ENCODE results near the gene SFXN5. TPM values are rescaled to one million over a fixed set of nuclear protein-coding genes. Genes with fewer than 3 reads are reported as not detected.

The SFXN5 gene
- total RNA-seq, 6 experiments from 2014 or later = 10.2 to 17.0 (median 14.7) TPM

DNA sequence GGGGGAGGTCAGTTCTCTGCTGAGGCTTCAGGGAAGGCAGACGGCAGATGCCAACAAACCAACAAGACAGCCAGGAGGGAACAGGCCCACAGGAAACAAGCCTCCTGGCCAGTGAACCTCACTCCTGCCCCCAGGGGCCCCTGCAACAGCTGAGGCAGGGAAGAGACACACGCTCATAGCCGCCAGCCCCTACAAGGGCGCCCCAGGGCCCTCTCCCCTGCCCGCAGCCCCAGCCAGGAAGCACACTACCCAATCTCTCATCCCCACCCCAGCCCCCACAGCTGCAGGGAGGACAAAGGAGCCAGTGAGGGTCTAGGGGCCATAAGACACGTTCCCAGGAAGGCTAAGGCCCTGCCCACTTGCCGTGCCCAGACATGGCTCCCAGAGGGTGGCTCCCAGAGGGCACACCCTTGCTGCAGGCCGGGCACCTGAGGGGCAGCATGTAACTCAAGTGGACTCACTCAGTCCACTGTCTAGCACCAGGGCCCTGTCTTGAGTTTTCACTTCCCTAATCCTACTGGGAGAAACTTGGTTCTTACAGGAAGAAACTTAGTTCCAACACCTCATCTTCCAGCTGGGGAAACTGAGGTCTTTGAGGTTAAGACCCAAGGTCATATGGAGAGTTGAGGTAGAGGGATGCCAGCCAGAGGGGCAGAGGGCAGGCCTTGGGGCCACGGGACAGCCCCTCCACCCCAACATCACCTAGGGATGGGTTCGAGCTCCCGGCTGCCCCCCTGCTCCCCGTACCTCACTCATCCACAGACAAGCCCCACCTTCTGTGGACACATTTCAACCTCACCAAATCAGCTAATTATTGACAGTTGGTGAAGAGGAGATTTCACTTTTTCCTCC lies 116.9 kb downstream of the SFXN5 start:
- Mint-ChIP-seq H3K4me1 (ENCODE audit: low read depth) (peaks cover 5% of the 10 kb centered on the region), H3K4me3 (no peak overlapping the region), H3K36me3 (ENCODE audit: low read depth) (no peaks in the 10 kb centered on the region), H3K27me3 (ENCODE audit: insufficient read depth) (peaks cover 4% of the 10 kb centered on the region), H3K9me3 (no peaks in the 10 kb centered on the region), H3K27ac (no peak overlapping the region)
- TF ChIP-seq, protein P1, sequence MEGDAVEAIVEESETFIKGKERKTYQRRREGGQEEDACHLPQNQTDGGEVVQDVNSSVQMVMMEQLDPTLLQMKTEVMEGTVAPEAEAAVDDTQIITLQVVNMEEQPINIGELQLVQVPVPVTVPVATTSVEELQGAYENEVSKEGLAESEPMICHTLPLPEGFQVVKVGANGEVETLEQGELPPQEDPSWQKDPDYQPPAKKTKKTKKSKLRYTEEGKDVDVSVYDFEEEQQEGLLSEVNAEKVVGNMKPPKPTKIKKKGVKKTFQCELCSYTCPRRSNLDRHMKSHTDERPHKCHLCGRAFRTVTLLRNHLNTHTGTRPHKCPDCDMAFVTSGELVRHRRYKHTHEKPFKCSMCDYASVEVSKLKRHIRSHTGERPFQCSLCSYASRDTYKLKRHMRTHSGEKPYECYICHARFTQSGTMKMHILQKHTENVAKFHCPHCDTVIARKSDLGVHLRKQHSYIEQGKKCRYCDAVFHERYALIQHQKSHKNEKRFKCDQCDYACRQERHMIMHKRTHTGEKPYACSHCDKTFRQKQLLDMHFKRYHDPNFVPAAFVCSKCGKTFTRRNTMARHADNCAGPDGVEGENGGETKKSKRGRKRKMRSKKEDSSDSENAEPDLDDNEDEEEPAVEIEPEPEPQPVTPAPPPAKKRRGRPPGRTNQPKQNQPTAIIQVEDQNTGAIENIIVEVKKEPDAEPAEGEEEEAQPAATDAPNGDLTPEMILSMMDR (IDR thresholded peaks at IDR 0.05) = no peak
- no peak for DNase-seq

DNA sequence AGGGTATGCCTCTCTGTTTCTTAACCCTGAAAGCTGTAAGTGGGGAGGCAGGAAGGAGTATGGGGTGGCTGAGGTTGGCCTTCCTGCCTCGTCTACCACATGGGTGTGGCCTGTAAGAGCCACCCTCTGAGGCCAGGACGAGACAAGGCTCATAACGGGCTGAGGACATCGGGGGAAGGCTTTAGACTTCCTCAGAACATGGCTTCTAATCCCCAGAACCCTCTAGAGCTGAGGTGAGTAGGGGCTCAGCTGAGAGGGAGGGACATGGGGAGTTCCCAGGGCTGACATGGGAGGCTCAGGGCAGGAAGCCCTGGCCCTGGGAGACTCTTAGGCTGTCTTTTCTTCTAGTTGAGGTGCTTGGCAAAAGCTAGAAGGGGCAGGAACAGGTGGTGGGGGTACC lies 117.5 kb downstream of the SFXN5 start:
- no peaks in the 10 kb centered on the region for H3K9me3 Mint-ChIP-seq
- H3K4me1 Mint-ChIP-seq (ENCODE audit: low read depth) = peaks cover 7% of the 10 kb centered on the region
- TF ChIP-seq, protein P1 (IDR thresholded peaks at IDR 0.05) = no peak
- H3K27me3 Mint-ChIP-seq (ENCODE audit: insufficient read depth) = no peaks in the 10 kb centered on the region; the same call in none of the 2 replicates
- H3K36me3 Mint-ChIP-seq (ENCODE audit: low read depth) = no peaks in the 10 kb centered on the region
- H3K27ac Mint-ChIP-seq = no peak overlapping the region
- no peak overlapping the region for H3K4me3 Mint-ChIP-seq
- no peak for DNase-seq

DNA sequence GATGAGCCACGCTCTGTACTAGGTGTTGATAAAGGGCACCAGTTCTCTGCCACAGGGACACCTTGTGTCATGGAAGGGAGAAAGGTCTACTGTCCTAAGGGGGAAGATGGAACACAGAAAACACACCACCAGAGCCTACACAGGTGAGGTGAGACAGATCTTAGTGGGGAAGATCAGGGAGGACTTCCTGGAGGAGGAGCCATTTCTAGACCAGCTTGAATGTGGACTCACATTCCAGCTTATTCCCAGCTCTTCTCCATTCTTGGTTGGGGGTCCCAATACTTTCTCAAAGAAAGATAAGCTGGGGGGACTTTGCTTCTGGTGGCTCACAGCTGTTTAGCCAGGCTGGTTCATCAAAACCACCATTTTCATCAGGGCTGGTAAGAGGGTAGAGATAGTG lies 118.0 kb downstream of the SFXN5 start:
- no peak for DNase-seq
- Mint-ChIP-seq H3K36me3 (ENCODE audit: low read depth) (no peaks in the 10 kb centered on the region), H3K9me3 (no peaks in the 10 kb centered on the region), H3K4me1 (ENCODE audit: low read depth) (peaks cover 7% of the 10 kb centered on the region), H3K4me3 (no peak overlapping the region), H3K27me3 (ENCODE audit: insufficient read depth) (no peaks in the 10 kb centered on the region; the same call in none of the 2 replicates), H3K27ac (no peak overlapping the region)
- TF ChIP-seq, protein P1 (IDR thresholded peaks at IDR 0.05) = no peak

DNA sequence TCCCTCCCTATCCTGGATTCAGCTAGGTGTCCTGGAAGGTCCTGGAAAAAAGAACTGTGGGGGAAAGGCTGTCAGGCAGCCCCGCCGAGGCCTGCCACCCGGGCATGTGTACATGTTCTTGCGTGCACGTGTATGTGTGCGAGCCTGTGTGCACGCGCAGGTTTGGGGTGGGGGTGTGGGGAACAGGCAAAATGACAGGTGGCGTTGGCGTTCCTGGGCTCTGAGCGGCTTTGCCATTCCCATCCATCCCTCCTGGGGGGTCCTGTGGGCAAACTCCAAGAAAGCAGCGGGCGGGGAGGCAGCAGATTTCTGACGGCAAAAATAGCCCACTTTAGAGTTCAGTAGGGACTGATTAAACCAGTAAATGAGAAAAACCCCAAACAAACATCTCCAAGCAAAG lies 118.6 kb downstream of the SFXN5 start:
- no peak for DNase-seq
- H3K27me3 Mint-ChIP-seq (ENCODE audit: insufficient read depth) = no peaks in the 10 kb centered on the region; the same call in none of the 2 replicates

DNA sequence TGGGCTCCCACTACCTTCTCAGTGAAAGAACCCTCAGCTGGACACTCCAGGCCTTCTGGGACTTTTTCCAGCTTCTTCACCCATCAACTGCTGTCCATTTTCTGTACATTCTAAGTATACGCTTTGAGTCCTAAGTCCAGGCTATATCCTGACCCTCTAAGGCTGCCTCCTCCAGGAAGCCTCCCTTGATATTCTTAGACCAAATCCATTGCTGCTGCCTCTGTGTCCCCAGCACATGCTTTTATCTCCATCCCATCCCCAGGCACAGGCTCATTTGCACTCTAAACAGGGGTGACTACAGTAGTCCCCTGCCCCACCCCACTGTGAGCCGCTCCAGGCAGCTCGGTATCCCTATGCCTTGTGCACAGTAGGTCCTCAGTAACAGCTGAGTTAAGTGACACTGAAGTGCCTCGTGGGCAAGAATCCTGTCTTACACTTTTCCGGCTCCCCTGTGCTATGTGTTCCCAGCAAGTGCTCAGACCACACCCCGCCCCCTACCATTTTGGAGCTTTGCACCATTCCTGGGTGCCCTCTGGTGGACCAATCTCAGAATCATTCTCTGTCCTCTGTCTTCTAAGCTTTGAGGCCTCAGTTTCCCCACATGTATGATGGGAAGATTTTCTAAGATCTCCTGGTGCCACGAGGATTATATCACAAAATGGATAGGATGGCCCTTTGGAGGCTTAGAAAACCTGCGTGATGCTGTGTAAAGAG lies 119.2 kb downstream of the SFXN5 start:
- Mint-ChIP-seq H3K27ac (no peak overlapping the region), H3K27me3 (ENCODE audit: insufficient read depth) (no peaks in the 10 kb centered on the region; the same call in none of the 2 replicates), H3K4me1 (ENCODE audit: low read depth) (peaks cover 7% of the 10 kb centered on the region), H3K36me3 (ENCODE audit: low read depth) (no peaks in the 10 kb centered on the region), H3K4me3 (no peak overlapping the region), H3K9me3 (no peaks in the 10 kb centered on the region)
- TF ChIP-seq, protein P1 (IDR thresholded peaks at IDR 0.05) = peak; percentile 23; the same call in 1 of the 2 replicates
- no peak for DNase-seq

More for the DNA sequence above, 118.6 kb downstream of the SFXN5 start:
- no peaks in the 10 kb centered on the region for H3K9me3 Mint-ChIP-seq
- TF ChIP-seq, protein P1 (IDR thresholded peaks at IDR 0.05) = no peak
- peaks cover 7% of the 10 kb centered on the region for H3K4me1 Mint-ChIP-seq (ENCODE audit: low read depth)
- no peak overlapping the region for H3K4me3 Mint-ChIP-seq
- H3K27ac Mint-ChIP-seq = no peak overlapping the region
- no peaks in the 10 kb centered on the region for H3K36me3 Mint-ChIP-seq (ENCODE audit: low read depth)
